Thyroid gland (tissue), 4 donors: ENCODE measurements around the gene RAB20. TPM values are rescaled to one million over a fixed set of nuclear protein-coding genes. Genes with fewer than 3 reads are reported as not detected.
A peak's percentile ranks its signal among the peaks of the same experiment; 100 is the strongest.

Source experiments
- DNase-seq, 2 donors: peaks; one replicate each; pipeline ENCODE4 v3.0.0-alpha.2; 2019
- H3K27ac ChIP-seq, 3 donors: fragments of 200-600 bp; sonication (generic); 1 replicate in 2 of 3; 2 replicates in 1 of 3; pipeline ENCODE4 v1.5.1; 2016 to 2019; ENCODE audit warnings: mild to moderate bottlenecking in 1 of 3, moderate library complexity in 1 of 3
- H3K27me3 ChIP-seq: fragments of 200-600 bp; sonication (generic); one replicate; pipeline ENCODE4 v1.5.1; 2019
- H3K36me3 ChIP-seq, 2 donors: fragments of 200-600 bp; sonication (generic); one replicate each; pipeline ENCODE4 v1.5.1; 2016 to 2019
- H3K4me1 ChIP-seq, 2 donors: fragments of 200-600 bp; sonication (generic); one replicate each; pipeline ENCODE4 v1.5.1; 2017 to 2019
- H3K4me3 ChIP-seq, 3 donors: fragments of 200-600 bp; sonication (generic); replicated peaks in 1 of 3; 1 replicate in 2 of 3; 2 replicates in 1 of 3; pipeline ENCODE4 v1.5.1; 2016; ENCODE audit warnings: mild to moderate bottlenecking in 1 of 3
- H3K9me3 ChIP-seq: fragments of 200-600 bp; sonication (generic); one replicate; pipeline ENCODE4 v1.5.1; 2017
- POLR2A ChIP-seq, 2 donors: fragments of 450-650 bp; IDR thresholded peaks; one replicate each; pipeline ENCODE4 v1.6.1; 2017; ENCODE audit warnings: antibody characterized with exemption in 2 of 2, mild to moderate bottlenecking in 2 of 2, moderate library complexity in 1 of 2
- WGBS, 2 donors: methylation state at CpG; one replicate each; pipeline ENCODE4 v1.1.5; 2017; 5-methylcytosine and 5-hydroxymethylcytosine counted together
- intact Hi-C: fragments of 100-400 bp; cut with DNase I; formaldehyde crosslinking; loops from one replicate; pipeline ENCODE4 v1.15.1; 2023
- total RNA-seq, 4 donors: library from RNA; depleted of rRNA; stranded (reverse); fragments of >200 nt; gene quantifications; one replicate each; pipeline ENCODE4 v1.2.3, GENCODE V29; 2016
- TF ChIP-seq, protein P1 (sequence below), 6 experiments: fragments of 200-600 bp in 3 of 6; fragments of 450-650 bp in 3 of 6; sonication (generic) in 3 of 6; IDR thresholded peaks; one replicate each; pipeline ENCODE4 v1.5.1; 2016 to 2019; ENCODE audit warnings: antibody characterized with exemption in 6 of 6, mild to moderate bottlenecking in 2 of 6, inconsistent platforms in 1 of 6, moderate library complexity in 1 of 6

RAB20 gene
- total RNA-seq, 4 donors from 2014 or later: 21.0 to 60.5 (median 43.5) TPM

- no peak for TF ChIP-seq POLR2A (IDR thresholded peaks at IDR 0.05)
- TF ChIP-seq, protein P1, sequence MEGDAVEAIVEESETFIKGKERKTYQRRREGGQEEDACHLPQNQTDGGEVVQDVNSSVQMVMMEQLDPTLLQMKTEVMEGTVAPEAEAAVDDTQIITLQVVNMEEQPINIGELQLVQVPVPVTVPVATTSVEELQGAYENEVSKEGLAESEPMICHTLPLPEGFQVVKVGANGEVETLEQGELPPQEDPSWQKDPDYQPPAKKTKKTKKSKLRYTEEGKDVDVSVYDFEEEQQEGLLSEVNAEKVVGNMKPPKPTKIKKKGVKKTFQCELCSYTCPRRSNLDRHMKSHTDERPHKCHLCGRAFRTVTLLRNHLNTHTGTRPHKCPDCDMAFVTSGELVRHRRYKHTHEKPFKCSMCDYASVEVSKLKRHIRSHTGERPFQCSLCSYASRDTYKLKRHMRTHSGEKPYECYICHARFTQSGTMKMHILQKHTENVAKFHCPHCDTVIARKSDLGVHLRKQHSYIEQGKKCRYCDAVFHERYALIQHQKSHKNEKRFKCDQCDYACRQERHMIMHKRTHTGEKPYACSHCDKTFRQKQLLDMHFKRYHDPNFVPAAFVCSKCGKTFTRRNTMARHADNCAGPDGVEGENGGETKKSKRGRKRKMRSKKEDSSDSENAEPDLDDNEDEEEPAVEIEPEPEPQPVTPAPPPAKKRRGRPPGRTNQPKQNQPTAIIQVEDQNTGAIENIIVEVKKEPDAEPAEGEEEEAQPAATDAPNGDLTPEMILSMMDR (IDR thresholded peaks at IDR 0.05): no peak
- H3K27me3 ChIP-seq: no peaks in the 10 kb centered on the region
- no peaks in the 10 kb centered on the region for H3K9me3 ChIP-seq
- WGBS, 2 donors: 89 to 91% methylated on average over 12 to 14 of the region's 14 CpGs
- no peaks in the 10 kb centered on the region for H3K36me3 ChIP-seq
- no peak overlapping the region for H3K4me3 ChIP-seq
- H3K4me1 ChIP-seq: no peaks in the 10 kb centered on the region
- H3K27ac ChIP-seq: no peak overlapping the region
- DNase-seq: no peak
- intact Hi-C loops: no loop called here
Observed at GRCh38 chr13:110581506-110582185, 20.1 kb upstream of the RAB20 start.

DNA sequence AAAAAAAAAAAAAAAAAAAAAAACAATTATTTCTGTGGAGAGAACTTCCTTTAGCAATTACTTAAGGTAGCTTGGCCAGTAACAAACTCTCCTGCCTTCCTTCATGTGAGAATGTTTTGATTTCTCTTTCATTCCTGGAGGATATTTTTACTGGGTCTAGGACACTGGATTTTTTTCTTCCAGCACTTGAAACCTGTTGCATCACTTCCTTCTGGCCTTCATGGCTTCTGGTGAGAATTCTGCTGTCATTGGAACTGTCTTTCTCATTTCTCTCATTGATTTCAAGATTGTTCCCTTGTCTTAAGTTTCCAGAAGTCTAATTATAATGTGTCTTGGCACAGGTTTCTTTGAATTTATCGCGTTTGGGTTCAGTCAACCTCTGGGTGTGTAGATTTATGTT, 19.3 kb upstream of the RAB20 start:
- TF ChIP-seq, protein P1 (IDR thresholded peaks at IDR 0.05): no peak
- TF ChIP-seq POLR2A (IDR thresholded peaks at IDR 0.05): no peak
- Histone ChIP-seq H3K27ac (peak overlapping the region in 2 of 3 donors; percentile 39 to 62), H3K4me3 (no peak overlapping the region), H3K27me3 (no peaks in the 10 kb centered on the region), H3K9me3 (no peaks in the 10 kb centered on the region), H3K4me1 (no peaks in the 10 kb centered on the region), H3K36me3 (no peaks in the 10 kb centered on the region)
- whole genome bisulfite sequencing, 2 donors: 57 to 76% methylated on average over 2 of the region's 2 CpGs
- intact Hi-C loops: no loop called here
- DNase-seq: no peak

DNA sequence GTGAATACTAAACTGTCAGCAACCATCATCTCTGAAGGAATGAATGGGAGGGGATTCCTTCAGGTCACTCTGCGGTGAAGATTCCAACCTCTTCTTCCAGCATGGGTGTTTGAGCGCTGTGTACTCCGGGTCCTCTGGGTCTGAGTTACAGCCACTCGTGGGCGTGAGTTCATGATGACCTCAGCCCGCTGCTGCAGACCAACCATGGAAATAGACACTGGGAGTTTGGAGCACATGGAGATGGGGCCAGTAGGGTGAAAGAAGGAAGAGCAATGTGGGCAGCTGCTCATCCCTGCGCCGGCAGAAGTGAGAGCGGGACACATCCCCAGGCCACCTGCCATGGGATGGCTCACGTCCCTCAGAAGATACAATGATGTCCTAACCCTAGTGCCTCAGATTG, 16.8 kb upstream of the RAB20 start:
- Histone ChIP-seq H3K4me1 (no peaks in the 10 kb centered on the region), H3K27me3 (no peaks in the 10 kb centered on the region), H3K4me3 (no peak overlapping the region), H3K36me3 (no peaks in the 10 kb centered on the region), H3K9me3 (no peaks in the 10 kb centered on the region), H3K27ac (no peak overlapping the region)
- DNase-seq: no peak
- TF ChIP-seq POLR2A (IDR thresholded peaks at IDR 0.05): no peak
- TF ChIP-seq, protein P1 (IDR thresholded peaks at IDR 0.05): no peak
- intact Hi-C loops: no loop called here
- 80 to 89% methylated on average over 9 to 10 of the region's 10 CpGs for WGBS, 2 donors

- WGBS, 2 donors: 83 to 85% methylated on average over 11 of the region's 11 CpGs
Observed at GRCh38 chr13:110576736-110577476, 15.4 kb upstream of the RAB20 start.

More at GRCh38 chr13:110576736-110577476, 15.4 kb upstream of the RAB20 start:
- intact Hi-C loops: no loop called here
- no peak overlapping the region for H3K27ac ChIP-seq
- no peaks in the 10 kb centered on the region for H3K36me3 ChIP-seq
- no peaks in the 10 kb centered on the region for H3K9me3 ChIP-seq
- no peaks in the 10 kb centered on the region for H3K4me1 ChIP-seq
- H3K27me3 ChIP-seq: no peaks in the 10 kb centered on the region
- DNase-seq: peak in 1 of 2 donors; percentile 48
- no peak for TF ChIP-seq POLR2A (IDR thresholded peaks at IDR 0.05)
- TF ChIP-seq, protein P1 (IDR thresholded peaks at IDR 0.05): no peak
- no peak overlapping the region for H3K4me3 ChIP-seq
